IMR-90 (cell line): Measurements from ENCODE around the gene SLC35B3.

Experiments
- BHLHE40 ChIP-seq: fragments of 150-350 bp; IDR thresholded peaks from 2 replicates; pipeline ENCODE4 v1.6.1; 2016; ENCODE audit warnings: mild to moderate bottlenecking, low read depth, low read length
- MAFK ChIP-seq: IDR thresholded peaks from 2 replicates; pipeline ENCODE4 v1.6.1; 2012; ENCODE audit warnings: low read depth, low read length, improper control_type of control experiment
- MXI1 ChIP-seq: IDR thresholded peaks from 2 replicates; pipeline ENCODE4 v1.6.1; 2012; ENCODE audit warnings: low read depth, mild to moderate bottlenecking, low read length, moderate library complexity, borderline replicate concordance
- NFE2L2 ChIP-seq: fragments of 150-350 bp; IDR thresholded peaks from 2 replicates; pipeline ENCODE4 v1.6.1; 2016; ENCODE audit warnings: low read depth, mild to moderate bottlenecking, low read length
- POLR2A ChIP-seq: IDR thresholded peaks from 2 replicates; pipeline ENCODE4 v1.6.1; 2012; ENCODE audit warnings: mild to moderate bottlenecking, low read depth, low read length
- RAD21 ChIP-seq: IDR thresholded peaks from 2 replicates; pipeline ENCODE4 v1.6.1; 2012; ENCODE audit warnings: low read length, improper control_type of control experiment
- RCOR1 ChIP-seq: IDR thresholded peaks from 2 replicates; pipeline ENCODE4 v1.6.1; 2012; ENCODE audit warnings: mild to moderate bottlenecking, low read length, improper control_type of control experiment; ENCODE audit not compliant: insufficient replicate concordance
- SMC3 ChIP-seq: fragments of 150-350 bp; IDR thresholded peaks from 2 replicates; pipeline ENCODE4 v1.6.1; 2016; ENCODE audit warnings: low read depth, mild to moderate bottlenecking, antibody characterized with exemption, low read length, moderate library complexity
- TF ChIP-seq, protein P1 (sequence below): fragments of 150-350 bp; IDR thresholded peaks from 2 replicates; pipeline ENCODE4 v1.6.1; 2016; ENCODE audit warnings: low read depth, mild to moderate bottlenecking, low read length, moderate library complexity, borderline replicate concordance
- TF ChIP-seq, protein P2 (sequence below): conservative IDR thresholded peaks from 2 replicates; pipeline ENCODE4 v1.5.1; 2012; ENCODE audit warnings: mild to moderate bottlenecking, low read depth, low read length, improper control_type of control experiment

DNA sequence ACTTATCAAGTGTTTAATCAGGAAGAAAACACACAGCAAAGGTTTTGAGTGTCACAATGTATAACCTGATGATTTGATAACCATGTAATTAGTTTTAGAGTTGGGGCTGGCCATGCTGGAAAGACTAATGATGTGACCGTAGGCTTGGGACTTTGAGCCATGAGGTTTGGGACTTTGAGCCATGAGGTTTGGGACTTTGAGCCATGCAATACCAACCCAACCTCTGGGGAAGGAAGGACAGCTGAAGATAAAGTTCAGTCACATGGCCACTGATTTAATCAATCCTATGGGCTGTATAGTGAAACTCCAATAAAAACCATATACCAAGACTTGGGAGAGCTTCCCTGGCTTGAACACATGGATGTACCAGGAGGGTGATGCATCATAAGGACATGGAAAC lies 32.8 kb downstream of the SLC35B3 start:
- TF ChIP-seq, protein P1, sequence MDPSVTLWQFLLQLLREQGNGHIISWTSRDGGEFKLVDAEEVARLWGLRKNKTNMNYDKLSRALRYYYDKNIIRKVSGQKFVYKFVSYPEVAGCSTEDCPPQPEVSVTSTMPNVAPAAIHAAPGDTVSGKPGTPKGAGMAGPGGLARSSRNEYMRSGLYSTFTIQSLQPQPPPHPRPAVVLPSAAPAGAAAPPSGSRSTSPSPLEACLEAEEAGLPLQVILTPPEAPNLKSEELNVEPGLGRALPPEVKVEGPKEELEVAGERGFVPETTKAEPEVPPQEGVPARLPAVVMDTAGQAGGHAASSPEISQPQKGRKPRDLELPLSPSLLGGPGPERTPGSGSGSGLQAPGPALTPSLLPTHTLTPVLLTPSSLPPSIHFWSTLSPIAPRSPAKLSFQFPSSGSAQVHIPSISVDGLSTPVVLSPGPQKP, result no peak
- TF ChIP-seq, protein P2, sequence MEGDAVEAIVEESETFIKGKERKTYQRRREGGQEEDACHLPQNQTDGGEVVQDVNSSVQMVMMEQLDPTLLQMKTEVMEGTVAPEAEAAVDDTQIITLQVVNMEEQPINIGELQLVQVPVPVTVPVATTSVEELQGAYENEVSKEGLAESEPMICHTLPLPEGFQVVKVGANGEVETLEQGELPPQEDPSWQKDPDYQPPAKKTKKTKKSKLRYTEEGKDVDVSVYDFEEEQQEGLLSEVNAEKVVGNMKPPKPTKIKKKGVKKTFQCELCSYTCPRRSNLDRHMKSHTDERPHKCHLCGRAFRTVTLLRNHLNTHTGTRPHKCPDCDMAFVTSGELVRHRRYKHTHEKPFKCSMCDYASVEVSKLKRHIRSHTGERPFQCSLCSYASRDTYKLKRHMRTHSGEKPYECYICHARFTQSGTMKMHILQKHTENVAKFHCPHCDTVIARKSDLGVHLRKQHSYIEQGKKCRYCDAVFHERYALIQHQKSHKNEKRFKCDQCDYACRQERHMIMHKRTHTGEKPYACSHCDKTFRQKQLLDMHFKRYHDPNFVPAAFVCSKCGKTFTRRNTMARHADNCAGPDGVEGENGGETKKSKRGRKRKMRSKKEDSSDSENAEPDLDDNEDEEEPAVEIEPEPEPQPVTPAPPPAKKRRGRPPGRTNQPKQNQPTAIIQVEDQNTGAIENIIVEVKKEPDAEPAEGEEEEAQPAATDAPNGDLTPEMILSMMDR, result no peak
- TF ChIP-seq RCOR1 (no peak), MAFK (no peak), NFE2L2 (no peak), RAD21 (no peak), BHLHE40 (no peak), SMC3 (no peak), POLR2A (no peak), MXI1 (no peak)
